G401 (cell line): Measurements from ENCODE around the gene GOLPH3. TPM values are rescaled to one million over a fixed set of nuclear protein-coding genes. Genes with fewer than 3 reads are reported as not detected.

Experiments used
- DNase-seq: peaks from one replicate; pipeline ENCODE4 v3.0.0-alpha.2; 2015; ENCODE audit warnings: low spot score
- in situ Hi-C: cut with HindIII; loops from 2 replicates; pipeline ENCODE4 v1.10.0; 2016; ENCODE audit warnings: low sequenced_read_pairs, mixed read lengths
- total RNA-seq: library from RNA; depleted of rRNA; stranded (reverse); fragments of >200 nt; shearing (Covaris generic); gene quantifications from 2 replicates; pipeline ENCODE4 v1.2.3, GENCODE V29; 2014

GOLPH3 gene
- total RNA-seq, 1 experiment from 2014 or later: 90.4 TPM

GRCh38 chr5:32109236-32109635, 64.9 kb downstream of the GOLPH3 start:
- DNase-seq: no peak
- in situ Hi-C loops: no loop called here

- in situ Hi-C loops: no loop called here
- no peak for DNase-seq
Observed at GRCh38 chr5:32108167-32108566, 66.0 kb downstream of the GOLPH3 start.

GRCh38 chr5:32107291-32107690, 66.8 kb downstream of the GOLPH3 start:
- DNase-seq: no peak
- in situ Hi-C loops: no loop called here

GRCh38 chr5:32103521-32103920, 70.6 kb downstream of the GOLPH3 start:
- DNase-seq: no peak
- in situ Hi-C loops: no loop called here

- in situ Hi-C loops: no loop called here
- no peak for DNase-seq
Observed at GRCh38 chr5:32102254-32102986, 71.7 kb downstream of the GOLPH3 start.

- in situ Hi-C loops: no loop called here
- DNase-seq: peak; percentile 22
Observed at GRCh38 chr5:32100691-32101302, 73.3 kb downstream of the GOLPH3 start.

GRCh38 chr5:32100230-32100629, 73.9 kb downstream of the GOLPH3 start:
- peak; percentile 49 for DNase-seq
- in situ Hi-C loops: no loop called here

- no peak for DNase-seq
Observed at GRCh38 chr5:32099486-32100035, 74.6 kb downstream of the GOLPH3 start.

GRCh38 chr5:32098890-32099310, 75.2 kb downstream of the GOLPH3 start:
- in situ Hi-C loops: no loop called here
- DNase-seq: no peak

More at GRCh38 chr5:32099486-32100035, 74.6 kb downstream of the GOLPH3 start:
- in situ Hi-C loops: no loop called here

- in situ Hi-C loops: no loop called here
- DNase-seq: no peak
Observed at GRCh38 chr5:32098291-32098690, 75.8 kb downstream of the GOLPH3 start.

- in situ Hi-C loops: no loop called here
- no peak for DNase-seq
Observed at GRCh38 chr5:32096891-32097595, 77.1 kb downstream of the GOLPH3 start.

GRCh38 chr5:32095261-32095671, 78.9 kb downstream of the GOLPH3 start:
- in situ Hi-C loops: no loop called here

GRCh38 chr5:32094691-32095090, 79.4 kb downstream of the GOLPH3 start:
- no peak for DNase-seq
- in situ Hi-C loops: no loop called here

More at GRCh38 chr5:32095261-32095671, 78.9 kb downstream of the GOLPH3 start:
- no peak for DNase-seq

- in situ Hi-C loops: no loop called here
- peak; percentile 77 for DNase-seq
Observed at GRCh38 chr5:32092938-32093812, 80.9 kb downstream of the GOLPH3 start.

GRCh38 chr5:32090755-32091128, 83.4 kb downstream of the GOLPH3 start:
- in situ Hi-C loops: no loop called here
- no peak for DNase-seq

- in situ Hi-C loops: no loop called here
Observed at GRCh38 chr5:32090026-32090754, 83.9 kb downstream of the GOLPH3 start.

GRCh38 chr5:32089146-32090000, 84.7 kb downstream of the GOLPH3 start:
- DNase-seq: no peak
- in situ Hi-C loops: no loop called here

More at GRCh38 chr5:32090026-32090754, 83.9 kb downstream of the GOLPH3 start:
- no peak for DNase-seq
